Esophagus squamous epithelium (tissue), 4 donors: ENCODE measurements around the gene ARF3.

Source experiments
- POLR2A ChIP-seq, 4 donors: fragments of 450-650 bp; IDR thresholded peaks; one replicate each; pipeline ENCODE4 v1.6.1; 2017; ENCODE audit warnings: antibody characterized with exemption in 4 of 4, mild to moderate bottlenecking in 4 of 4, moderate library complexity in 3 of 4
- TF ChIP-seq, protein P1 (sequence below), 6 experiments: fragments of 450-650 bp in 4 of 6; fragments of 200-600 bp in 2 of 6; sonication (generic) in 2 of 6; IDR thresholded peaks; one replicate each; pipeline ENCODE4 v1.5.1; 2016 to 2019; ENCODE audit warnings: antibody characterized with exemption in 6 of 6, mild to moderate bottlenecking in 4 of 6, moderate library complexity in 4 of 6

DNA sequence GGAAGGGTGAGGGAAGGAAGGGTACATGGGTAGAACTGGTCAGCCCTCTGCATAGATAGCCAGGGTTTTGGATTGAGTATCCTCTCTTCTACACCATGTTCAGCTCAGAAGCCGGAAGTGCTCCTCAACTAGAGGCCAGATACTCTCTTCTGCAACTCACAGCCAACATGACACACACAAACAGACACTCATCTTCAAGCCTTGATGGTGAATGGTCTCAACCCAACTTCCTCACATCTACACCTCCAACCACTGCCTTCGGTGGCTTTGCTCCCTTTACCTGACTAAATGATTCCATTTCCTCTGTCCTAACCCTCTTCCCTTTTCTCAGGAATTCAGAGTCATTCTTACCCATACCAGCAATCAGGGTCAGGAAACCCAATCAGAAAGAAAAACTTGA lies 24.4 kb downstream of the ARF3 start:
- TF ChIP-seq, protein P1, sequence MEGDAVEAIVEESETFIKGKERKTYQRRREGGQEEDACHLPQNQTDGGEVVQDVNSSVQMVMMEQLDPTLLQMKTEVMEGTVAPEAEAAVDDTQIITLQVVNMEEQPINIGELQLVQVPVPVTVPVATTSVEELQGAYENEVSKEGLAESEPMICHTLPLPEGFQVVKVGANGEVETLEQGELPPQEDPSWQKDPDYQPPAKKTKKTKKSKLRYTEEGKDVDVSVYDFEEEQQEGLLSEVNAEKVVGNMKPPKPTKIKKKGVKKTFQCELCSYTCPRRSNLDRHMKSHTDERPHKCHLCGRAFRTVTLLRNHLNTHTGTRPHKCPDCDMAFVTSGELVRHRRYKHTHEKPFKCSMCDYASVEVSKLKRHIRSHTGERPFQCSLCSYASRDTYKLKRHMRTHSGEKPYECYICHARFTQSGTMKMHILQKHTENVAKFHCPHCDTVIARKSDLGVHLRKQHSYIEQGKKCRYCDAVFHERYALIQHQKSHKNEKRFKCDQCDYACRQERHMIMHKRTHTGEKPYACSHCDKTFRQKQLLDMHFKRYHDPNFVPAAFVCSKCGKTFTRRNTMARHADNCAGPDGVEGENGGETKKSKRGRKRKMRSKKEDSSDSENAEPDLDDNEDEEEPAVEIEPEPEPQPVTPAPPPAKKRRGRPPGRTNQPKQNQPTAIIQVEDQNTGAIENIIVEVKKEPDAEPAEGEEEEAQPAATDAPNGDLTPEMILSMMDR (IDR thresholded peaks at IDR 0.05), result no peak
- no peak for TF ChIP-seq POLR2A (IDR thresholded peaks at IDR 0.05)
